ENCODE measurements around the gene IL1RAPL1. TPM values are rescaled to one million over a fixed set of nuclear protein-coding genes. Genes with fewer than 3 reads are reported as not detected.

The IL1RAPL1 gene
- total and polyA plus RNA-seq, 9 of the 15 experiments (the other 6 are each of a cell fraction or from before 2014, with no cell fraction given): 0.04 to 0.07 (median 0.04) TPM; not detected in 6

DNA sequence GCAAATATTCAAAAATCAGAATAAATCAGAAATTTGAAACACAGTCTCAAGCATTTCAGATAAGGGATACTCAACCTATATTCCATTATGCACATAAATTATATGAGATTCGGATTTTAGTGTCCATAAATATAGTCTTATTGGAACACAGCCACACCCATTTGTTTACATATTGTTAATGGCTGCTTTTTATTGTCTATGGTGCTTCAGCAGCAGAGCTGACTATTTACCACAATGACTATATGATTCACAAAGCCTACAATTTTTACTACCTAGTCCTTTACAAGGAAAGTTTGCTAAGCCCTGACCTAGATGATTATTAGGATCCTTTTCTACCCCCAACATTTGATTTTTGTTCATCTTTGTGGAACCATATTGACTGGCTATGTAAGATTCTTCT is 63.9 kb downstream of the IL1RAPL1 start (continued):
- TF ChIP-seq, protein P1, sequence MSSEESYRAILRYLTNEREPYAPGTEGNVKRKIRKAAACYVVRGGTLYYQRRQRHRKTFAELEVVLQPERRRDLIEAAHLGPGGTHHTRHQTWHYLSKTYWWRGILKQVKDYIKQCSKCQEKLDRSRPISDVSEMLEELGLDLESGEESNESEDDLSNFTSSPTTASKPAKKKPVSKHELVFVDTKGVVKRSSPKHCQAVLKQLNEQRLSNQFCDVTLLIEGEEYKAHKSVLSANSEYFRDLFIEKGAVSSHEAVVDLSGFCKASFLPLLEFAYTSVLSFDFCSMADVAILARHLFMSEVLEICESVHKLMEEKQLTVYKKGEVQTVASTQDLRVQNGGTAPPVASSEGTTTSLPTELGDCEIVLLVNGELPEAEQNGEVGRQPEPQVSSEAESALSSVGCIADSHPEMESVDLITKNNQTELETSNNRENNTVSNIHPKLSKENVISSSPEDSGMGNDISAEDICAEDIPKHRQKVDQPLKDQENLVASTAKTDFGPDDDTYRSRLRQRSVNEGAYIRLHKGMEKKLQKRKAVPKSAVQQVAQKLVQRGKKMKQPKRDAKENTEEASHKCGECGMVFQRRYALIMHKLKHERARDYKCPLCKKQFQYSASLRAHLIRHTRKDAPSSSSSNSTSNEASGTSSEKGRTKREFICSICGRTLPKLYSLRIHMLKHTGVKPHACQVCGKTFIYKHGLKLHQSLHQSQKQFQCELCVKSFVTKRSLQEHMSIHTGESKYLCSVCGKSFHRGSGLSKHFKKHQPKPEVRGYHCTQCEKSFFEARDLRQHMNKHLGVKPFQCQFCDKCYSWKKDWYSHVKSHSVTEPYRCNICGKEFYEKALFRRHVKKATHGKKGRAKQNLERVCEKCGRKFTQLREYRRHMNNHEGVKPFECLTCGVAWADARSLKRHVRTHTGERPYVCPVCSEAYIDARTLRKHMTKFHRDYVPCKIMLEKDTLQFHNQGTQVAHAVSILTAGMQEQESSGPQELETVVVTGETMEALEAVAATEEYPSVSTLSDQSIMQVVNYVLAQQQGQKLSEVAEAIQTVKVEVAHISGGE (CRISPR knock-in tag; IDR thresholded peaks at IDR 0.05): no peak
- TF ChIP-seq RAD51 (IDR thresholded peaks at IDR 0.05; ENCODE audit: borderline replicate concordance, low read depth) (no peak), CREBBP (IDR thresholded peaks at IDR 0.05; ENCODE audit: low read depth, low read length) (no peak), XRCC5 (IDR thresholded peaks at IDR 0.05; ENCODE audit: low read depth, low read length) (no peak), HOXB6 (CRISPR knock-in tag; IDR thresholded peaks at IDR 0.05; ENCODE audit: borderline replicate concordance) (no peak), TSHZ1 (CRISPR knock-in tag; IDR thresholded peaks at IDR 0.05) (no peak), E2F3 (CRISPR knock-in tag; IDR thresholded peaks at IDR 0.05) (no peak), CHCHD3 (CRISPR knock-in tag; IDR thresholded peaks at IDR 0.05) (no peak), CGGBP1 (CRISPR knock-in tag; IDR thresholded peaks at IDR 0.05) (no peak), TAF15 (IDR thresholded peaks at IDR 0.05; ENCODE audit: low read depth, low read length) (no peak)
- TF ChIP-seq, protein P2, sequence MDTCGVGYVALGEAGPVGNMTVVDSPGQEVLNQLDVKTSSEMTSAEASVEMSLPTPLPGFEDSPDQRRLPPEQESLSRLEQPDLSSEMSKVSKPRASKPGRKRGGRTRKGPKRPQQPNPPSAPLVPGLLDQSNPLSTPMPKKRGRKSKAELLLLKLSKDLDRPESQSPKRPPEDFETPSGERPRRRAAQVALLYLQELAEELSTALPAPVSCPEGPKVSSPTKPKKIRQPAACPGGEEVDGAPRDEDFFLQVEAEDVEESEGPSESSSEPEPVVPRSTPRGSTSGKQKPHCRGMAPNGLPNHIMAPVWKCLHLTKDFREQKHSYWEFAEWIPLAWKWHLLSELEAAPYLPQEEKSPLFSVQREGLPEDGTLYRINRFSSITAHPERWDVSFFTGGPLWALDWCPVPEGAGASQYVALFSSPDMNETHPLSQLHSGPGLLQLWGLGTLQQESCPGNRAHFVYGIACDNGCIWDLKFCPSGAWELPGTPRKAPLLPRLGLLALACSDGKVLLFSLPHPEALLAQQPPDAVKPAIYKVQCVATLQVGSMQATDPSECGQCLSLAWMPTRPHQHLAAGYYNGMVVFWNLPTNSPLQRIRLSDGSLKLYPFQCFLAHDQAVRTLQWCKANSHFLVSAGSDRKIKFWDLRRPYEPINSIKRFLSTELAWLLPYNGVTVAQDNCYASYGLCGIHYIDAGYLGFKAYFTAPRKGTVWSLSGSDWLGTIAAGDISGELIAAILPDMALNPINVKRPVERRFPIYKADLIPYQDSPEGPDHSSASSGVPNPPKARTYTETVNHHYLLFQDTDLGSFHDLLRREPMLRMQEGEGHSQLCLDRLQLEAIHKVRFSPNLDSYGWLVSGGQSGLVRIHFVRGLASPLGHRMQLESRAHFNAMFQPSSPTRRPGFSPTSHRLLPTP (IDR thresholded peaks at IDR 0.05; ENCODE audit: borderline replicate concordance, extremely low read depth, insufficient read length): no peak

Measured in K562 (cell line).